ENCODE data around the gene AK3.
"Not testable (repeated sequence)": the region's sequence is repeated elsewhere in the genome, so short reads cannot be mapped to it uniquely, and the experiment has no call there.

The AK3 gene

GRCh38 chr9:4780651-4781050, 39.6 kb upstream of the AK3 start:
- TF ChIP-seq, protein P1, sequence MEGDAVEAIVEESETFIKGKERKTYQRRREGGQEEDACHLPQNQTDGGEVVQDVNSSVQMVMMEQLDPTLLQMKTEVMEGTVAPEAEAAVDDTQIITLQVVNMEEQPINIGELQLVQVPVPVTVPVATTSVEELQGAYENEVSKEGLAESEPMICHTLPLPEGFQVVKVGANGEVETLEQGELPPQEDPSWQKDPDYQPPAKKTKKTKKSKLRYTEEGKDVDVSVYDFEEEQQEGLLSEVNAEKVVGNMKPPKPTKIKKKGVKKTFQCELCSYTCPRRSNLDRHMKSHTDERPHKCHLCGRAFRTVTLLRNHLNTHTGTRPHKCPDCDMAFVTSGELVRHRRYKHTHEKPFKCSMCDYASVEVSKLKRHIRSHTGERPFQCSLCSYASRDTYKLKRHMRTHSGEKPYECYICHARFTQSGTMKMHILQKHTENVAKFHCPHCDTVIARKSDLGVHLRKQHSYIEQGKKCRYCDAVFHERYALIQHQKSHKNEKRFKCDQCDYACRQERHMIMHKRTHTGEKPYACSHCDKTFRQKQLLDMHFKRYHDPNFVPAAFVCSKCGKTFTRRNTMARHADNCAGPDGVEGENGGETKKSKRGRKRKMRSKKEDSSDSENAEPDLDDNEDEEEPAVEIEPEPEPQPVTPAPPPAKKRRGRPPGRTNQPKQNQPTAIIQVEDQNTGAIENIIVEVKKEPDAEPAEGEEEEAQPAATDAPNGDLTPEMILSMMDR (IDR thresholded peaks at IDR 0.05; ENCODE audit: insufficient read depth, missing control alignments): no peak
- DNase-seq (ENCODE audit: insufficient read length, low spot score) (no peak), FAIRE-seq (no peak)

DNA sequence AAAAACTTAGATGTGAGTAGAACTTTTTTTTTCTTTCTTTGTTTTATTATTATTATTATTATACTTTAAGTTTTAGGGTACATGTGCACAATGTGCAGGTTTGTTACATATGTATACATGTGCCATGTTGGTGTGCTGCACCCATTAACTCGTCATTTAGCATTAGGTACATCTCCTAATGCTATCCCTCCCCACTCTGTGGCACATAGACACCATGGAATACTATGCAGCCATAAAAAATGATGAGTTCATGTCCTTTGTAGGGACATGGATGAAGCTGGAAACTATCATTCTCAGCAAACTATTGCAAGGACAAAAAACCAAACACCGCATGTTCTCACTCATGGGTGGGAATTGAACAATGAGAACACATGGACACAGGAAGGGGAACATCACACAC, 34.0 kb upstream of the AK3 start:
- DNase-seq (ENCODE audit: insufficient read length, low spot score); FAIRE-seq: not testable (repeated sequence)

DNA sequence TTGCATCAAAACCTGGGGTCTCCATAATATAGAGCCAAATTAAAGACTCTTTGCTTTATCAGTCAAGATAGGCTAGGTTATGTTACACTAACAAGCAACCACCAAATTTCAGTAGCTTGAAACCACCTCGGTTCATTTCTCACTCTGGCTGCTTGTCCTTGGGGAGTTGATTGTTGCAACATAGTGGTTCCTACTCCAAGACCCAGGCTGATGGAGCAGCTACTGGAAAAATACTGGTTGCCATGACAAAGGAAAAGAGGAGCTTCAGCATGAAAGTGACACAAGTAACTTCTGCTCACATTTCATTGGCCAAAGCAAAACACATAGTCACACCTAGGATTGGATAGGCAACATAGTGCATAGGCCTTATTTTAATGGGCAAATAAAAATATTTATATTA, 33.2 kb upstream of the AK3 start:
- FAIRE-seq: no peak
- TF ChIP-seq, protein P1 (IDR thresholded peaks at IDR 0.05; ENCODE audit: insufficient read depth, missing control alignments): no peak

DNA sequence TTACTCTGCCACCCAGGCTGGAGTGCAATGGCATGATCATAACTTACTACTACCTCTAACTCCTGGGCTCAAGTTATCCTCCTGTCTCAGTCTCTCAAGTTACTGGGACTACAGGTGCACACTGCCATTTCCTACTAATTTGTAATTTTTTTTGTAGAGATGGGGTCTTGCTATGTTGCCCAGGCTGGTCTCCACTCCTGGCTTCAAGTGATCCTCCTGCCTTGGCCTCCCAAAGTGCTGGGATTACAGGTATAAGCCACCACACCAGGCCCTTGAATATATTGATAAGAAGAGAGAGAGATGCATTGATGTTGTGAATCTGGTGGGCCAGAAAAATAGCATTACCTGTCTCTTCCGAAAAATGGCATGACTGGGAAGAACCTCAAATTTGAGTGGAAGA, 30.8 kb upstream of the AK3 start:
- FAIRE-seq: no peak
- TF ChIP-seq, protein P1 (IDR thresholded peaks at IDR 0.05; ENCODE audit: insufficient read depth, missing control alignments): no peak
- DNase-seq (ENCODE audit: insufficient read length, low spot score): no peak

More for the DNA sequence above, 33.2 kb upstream of the AK3 start:
- DNase-seq (ENCODE audit: insufficient read length, low spot score): no peak

DNA sequence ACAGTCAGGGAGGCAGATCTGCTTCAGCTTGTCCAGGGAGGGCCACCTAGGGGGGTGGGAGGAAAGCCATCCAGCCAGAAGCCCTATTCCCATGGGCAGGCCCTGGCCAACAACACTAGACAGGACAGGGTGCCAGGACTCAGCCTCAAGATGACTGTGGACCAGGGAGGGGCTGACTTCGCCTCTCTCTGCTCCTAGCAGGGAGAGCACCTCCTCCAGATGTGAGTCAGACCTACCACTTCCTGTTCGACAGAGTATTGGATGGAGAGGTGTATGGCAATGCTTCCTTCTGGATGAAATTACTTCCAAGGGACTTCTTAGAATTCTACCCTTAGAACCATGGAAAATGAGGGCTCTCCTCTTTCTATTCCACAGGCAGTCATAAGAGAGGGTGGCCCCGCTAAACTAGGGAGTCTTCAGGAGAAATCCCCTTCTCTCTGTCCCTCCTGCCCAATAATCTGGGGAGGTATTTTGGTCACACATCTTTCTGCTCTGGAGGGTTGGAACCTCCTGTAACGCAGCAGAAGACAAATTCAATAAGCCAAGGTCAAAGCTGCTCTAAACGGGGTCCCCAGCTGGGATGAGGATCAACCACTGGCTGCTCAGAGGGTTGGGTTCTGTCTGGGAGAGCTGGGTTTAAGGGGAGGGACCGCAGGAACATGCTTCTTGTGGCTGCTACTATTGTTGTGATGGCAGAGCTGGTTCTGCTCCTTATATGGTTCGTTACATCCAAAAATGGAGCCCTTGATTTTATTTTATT, 28.5 kb upstream of the AK3 start:
- DNase-seq (ENCODE audit: insufficient read length, low spot score) (no peak), FAIRE-seq (no peak)
- TF ChIP-seq, protein P1 (IDR thresholded peaks at IDR 0.05; ENCODE audit: insufficient read depth, missing control alignments): no peak

DNA sequence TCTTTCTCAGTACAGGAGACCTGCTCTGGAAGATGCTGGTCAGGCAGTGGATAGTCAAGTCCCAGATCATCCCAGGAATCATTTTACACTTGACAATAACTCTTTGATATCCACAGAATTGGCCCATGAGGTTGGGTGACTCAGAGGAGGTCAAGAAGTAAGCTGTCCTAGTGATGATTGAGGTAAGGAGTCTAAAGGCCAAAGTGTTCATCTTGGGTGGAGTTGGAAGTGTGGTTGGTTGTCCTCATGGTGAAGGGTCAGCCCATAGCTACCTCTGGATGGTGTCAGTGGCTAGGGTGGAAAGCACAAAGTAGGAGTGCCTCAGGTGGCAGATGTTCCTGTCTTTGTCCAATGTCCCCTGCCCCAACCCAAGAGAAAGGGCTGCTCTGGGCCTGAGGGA, 27.7 kb upstream of the AK3 start:
- DNase-seq (ENCODE audit: insufficient read length, low spot score) (no peak), FAIRE-seq (no peak)
- TF ChIP-seq, protein P1 (IDR thresholded peaks at IDR 0.05; ENCODE audit: insufficient read depth, missing control alignments): no peak

GRCh38 chr9:4764033-4764432, 23.0 kb upstream of the AK3 start:
- TF ChIP-seq, protein P1 (IDR thresholded peaks at IDR 0.05; ENCODE audit: insufficient read depth, missing control alignments): no peak
- FAIRE-seq (no peak), DNase-seq (ENCODE audit: insufficient read length, low spot score) (no peak)
